ENCODE results near the gene SLC6A9.

The SLC6A9 gene

DNA sequence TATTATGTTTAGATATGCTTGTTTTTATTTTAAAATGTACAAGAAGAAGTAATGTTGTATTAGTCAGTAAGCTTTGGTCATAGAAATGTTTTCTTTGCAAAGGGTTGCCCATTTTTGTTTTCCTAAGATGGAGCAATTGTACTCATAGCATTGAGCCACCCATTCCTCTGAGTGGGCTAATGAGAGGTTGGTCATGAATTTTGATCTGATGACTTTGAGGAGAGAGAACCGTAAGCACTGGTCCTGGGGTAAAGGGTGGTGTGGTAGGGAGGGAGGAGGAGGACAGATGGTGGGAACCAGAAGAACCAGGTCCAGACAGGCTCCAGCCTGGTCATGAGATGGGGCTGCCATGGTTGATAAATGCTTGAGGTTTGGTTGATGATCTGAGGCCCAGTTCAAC, 15.9 kb upstream of the SLC6A9 start:
- DNase-seq, result no peak

DNA sequence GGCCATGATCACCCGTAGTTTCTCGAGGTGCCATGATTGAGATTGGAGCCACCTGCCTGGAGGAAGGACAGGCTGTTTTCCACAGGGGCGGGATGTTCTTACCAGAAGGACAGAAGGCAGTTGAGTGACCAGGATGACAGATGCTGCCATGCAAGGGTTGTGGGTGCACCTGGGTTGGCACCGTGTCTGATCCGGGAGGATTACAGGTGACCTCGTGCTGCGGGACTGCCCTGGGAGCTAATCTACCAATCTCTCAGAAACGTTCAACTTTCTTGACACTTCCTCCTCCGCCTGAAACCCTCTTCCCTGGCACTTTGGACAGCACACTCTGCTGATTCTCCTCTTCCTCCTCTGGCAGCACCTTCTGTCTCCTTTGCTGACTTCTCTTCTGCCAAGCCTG, 13.8 kb upstream of the SLC6A9 start:
- DNase-seq, result no peak

DNA sequence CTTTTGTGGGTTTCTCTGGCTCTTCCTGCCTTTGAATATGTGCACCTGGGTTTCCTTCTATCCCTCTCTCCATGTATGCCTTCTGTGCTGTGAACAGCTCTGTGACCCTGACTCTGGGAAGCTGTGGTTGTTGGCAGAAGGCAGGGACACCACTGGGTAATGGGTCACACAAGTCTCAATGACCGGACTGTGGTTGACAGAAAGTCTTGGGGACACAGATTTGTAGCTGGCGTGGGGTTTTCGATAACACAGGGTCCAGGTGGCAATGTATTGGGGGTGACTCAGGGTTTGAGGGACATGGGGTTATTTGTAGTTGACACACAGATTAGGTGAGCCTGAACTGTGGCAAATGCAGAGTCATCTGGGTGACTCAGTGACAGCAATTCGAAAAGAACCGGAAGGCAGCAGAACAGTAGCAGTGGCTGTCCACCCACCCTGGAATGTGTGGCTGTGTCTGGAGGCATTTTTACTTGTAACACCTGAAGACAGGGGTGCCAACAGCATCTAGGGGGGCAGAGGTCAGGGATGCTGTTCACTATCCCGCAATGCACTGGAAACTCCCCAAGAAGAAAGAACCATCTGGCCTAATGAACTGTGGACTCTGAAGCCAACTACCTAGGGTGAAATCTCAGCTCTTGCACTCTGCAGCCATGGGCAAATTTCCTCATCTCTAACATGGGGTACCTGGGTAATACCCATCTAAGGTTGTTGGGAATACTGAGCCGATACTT, 13.0 kb upstream of the SLC6A9 start:
- DNase-seq, result no peak

DNA sequence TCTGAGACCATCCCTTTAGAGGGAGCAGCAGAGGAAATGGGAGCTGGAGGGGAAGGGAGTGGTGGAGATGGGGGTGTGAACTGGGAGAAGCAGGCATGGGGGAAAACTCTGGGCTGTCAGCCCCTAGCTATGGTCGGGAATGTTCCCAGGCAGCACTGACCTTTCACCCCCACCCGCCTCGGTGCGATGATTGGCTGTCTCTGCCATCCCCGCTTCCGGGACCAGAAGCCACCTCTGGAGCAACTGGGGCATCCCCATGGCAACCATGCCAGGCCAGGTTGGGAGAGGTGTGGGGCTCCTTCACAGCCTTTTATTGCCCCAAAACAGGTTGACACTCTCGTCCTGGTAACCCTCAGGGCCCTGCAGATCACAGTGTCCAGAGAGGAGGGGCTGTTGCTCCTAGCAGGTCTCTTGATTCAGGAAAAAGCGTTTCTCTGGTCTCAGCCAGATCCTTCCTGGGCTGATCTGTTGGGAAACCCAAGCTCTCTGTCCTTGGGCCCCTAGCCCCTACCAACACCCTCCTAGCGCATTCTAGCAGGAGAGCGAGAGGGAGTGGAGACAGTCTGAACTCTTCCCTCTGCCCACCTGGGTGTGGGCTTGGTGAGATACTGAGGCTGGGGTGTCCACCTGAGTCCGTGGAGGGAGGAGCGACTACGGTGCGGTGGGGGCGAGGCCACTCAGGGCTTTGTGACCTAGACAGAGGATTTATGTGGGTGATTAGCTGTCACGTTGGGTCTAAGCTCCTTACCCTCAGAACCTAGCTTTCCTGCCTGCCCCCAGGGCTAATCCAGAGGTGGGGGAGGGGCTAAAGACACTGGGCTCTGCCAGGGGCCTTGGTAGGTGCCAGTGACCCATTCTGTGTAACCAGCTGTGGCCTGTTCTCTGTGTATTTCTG, 12.2 kb upstream of the SLC6A9 start:
- no peak for DNase-seq

DNA sequence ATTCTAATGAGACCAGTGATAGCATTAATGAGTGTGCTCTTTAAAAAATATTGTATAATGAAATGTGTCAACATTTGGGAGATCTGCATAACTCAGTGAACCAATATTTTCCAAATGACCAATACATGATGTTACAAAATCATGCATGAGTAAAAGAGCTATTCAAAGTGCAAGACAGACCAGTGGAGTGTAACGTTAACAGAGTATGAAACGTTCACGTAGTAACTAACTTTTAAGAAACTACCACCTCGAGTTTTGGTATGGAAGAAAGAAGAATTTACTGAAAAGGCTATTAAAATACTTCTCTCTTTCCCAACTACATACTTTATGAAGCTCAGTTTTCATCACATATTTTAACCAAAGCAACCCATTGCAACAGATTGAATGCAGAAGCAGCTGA, 9.6 kb upstream of the SLC6A9 start:
- no peak for DNase-seq

DNA sequence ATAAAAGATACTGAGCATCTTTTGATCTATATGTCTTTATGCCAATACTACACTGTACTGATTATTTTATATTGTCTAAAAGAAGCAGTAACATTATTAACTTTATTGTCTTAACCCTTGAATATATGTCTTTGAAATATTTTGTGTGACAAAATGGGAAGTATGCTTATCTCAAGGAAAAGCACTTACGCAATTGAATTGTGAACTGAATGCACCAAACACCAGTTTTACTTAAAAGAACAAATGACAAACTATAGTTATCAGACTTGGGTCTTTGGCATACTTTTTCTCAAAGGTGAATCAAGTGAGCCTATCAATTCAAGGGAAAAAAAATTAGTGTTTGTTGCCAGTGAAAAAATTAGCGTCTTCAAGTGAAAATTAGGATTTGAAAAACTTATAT, 9.2 kb upstream of the SLC6A9 start:
- DNase-seq, result no peak

DNA sequence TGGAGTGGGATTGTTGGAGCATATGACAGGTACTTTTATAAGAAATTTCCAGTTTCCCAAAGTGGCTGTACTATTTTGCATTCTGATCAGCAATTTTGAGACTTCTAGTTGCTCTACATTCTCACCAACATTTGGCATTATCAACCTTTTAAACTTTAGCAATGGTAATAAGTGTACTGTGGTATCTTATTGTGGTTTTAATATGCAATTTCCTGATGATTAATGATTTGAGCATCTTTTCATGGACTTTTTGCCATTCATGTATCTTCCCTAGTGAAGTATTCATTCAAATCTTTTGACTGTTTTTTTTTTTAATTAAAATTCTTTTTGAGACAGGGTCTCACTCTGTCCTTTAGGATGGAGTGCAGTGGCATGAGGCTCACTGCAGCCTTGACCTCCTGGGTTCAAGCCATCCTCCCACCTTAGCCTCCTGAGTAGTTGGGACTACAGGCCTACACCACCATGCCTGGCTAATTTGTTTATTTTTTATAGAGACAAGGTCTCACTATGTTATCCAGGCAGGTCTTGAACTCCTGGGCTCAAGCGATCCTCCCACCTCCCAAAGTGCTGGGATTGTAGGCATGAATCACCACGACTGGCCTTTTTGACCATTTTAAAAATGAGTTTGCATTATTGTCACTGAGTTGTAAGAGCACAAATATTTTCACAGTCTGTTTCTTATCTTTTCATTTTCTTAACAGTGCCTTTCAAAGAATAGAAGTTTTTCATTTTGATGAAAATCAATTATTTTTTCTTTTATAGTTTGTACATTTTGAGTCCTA, 7.8 kb upstream of the SLC6A9 start:
- no peak for DNase-seq

DNA sequence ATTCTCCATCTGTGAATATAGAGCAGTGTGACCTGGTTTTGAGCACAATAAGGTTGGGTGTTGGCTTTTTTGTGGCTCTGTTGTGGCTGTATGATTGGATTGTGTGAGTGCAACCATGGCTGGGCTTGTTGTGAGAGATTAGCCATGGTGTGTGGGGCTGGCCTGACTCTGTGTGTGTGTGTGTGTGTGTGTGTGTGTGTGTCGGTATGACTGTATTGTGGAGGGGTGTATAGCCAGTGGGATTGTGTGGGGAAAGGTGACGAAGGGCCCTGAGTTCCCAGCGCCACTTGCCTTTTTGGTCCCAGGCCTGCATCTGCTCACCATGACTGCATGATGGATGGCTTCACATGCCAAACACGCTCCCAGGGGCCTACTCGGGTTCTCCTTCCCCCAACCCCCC, 5.9 kb upstream of the SLC6A9 start:
- DNase-seq, result no peak

DNA sequence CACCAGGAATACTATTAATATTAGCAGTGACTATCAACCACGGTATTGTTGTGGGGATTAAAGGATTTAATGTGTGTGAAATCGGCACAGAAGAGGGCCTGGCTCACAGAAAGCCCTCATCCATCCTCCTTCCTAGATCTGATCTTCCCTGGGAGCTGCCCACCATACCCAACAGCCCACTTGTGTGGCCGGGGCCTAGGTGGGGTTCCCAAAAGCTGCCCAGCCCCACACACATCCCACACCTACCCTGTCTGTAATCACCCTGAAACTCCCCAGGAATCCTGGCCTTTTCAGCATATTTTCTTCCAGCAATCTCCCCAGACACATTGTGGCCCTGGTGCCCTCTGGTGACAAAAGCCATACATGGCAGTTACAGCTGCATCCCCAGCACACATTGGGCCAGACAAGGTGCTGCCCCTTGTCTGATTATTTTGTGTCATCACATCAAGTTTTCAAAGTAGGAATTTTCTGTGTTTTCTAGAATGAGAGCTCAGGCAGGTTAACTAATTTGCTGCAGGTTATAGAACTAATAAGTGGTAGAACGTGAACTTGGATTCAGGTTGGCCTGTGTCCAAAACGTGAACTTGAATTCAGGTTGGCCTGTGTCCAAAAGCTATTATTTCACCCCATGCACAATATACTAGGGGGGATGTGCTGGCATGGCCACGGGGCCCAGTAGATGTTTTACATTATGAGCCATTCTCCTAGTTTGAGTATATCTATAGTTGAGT, 5.3 kb upstream of the SLC6A9 start:
- DNase-seq, result peak in 1 of 2 experiments; percentile 47

DNA sequence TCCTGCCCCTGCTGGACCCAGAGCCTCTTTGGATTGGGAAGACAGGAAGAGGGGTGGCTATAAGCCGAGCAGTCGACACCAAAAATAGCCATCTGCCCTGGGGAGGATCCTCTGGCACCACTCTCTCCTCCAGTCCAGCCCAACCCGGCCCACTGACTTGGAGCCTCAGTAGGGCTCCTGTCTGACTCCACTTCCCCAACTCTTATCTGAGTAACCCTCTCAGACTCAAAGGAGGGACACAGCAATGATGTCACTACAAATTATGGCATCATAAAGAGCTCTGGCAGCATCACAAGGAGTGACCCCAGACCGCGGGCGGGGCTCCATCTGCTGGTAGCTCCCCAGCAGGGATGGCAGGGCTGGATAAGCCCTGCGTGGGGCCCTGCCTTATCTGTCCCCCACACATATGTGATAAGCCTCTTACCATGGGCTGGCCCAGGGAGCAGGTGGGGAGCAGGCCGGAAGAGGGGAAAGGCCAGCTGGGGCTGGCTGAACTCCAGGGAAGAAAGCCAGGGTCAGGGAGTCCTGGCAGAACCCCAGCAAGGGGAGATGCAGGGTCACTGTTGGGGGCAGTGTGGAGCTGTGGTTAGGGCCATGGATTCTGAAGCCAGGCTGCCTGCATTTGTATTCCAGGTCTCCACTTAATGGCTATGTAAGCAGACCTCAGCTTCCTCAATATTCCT, 4.6 kb upstream of the SLC6A9 start:
- DNase-seq, result no peak

DNA sequence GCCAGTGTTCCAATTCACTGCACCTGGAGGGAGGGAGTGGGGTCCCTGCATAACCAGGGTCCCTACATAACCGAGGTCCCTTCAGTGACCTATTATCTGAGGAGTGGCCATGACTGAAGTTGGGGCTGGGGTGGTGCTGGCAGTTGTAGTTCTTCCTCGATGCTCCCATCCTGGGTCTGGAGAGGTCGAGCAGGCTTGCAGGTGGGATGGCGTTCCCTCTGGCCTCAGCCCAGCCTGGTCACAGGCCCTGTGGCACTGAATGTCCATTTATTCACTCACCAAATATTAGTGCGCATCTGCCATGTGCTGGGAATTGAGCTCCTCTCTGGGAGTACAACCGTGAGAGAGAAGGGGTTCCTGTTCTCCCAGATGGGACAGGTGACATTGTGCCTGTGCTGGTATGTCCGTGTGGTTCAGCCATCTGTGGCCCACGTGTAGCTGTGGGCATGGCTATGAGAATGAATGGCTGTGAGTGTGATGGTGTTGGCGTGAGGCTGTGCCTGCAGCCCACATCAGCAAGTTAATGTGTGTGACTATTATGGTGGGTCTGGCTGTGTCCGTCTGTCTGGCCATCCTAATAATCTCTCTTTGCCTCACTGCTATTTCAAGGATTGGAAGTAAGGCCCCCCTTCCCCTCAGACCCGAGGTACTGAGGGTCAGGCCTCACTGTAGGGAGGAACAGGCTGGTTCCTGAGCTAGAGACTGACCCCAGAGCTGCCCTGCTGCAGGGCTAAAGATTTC, 3.9 kb upstream of the SLC6A9 start:
- no peak for DNase-seq

DNA sequence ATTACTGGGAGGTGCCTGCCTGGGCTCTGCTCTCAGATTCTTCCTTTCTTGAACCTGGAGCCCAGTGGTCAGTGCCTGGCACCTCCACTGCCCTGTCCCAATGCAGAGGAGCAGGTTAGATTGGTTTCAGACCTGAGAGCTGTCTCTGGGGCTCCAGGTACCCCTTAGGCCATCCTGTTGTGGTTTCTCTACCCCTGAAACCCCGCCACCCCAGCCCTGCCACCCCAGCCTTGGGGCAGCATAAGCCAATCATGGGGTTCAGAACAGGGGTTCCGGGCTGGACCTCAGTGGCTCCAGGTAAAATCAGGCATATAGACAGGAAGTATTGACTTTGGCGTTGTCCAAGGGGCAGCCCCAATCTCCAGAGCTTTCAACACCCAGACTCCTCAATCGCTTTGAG, 3.2 kb upstream of the SLC6A9 start:
- DNase-seq, result no peak

DNA sequence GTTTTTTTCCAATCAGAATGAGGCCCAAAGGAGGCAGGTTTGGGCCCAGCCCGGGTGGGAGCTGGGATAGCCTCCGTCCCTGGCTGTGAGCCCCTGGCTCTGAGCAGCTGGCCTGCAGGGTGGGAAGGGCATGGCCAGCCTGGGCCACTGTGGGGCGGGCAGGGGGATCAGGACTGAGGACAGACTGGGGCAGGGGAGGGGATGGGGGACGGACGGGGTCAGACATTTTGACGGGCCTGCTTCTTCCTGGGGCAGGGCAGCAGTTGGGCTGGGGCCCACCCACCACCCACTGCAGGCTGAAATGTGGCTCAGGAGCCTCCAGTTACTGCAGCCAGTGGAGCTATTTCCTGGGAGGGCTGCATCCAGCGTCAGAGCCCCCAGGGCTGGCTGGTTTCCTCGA, 2.5 kb upstream of the SLC6A9 start:
- no peak for DNase-seq

DNA sequence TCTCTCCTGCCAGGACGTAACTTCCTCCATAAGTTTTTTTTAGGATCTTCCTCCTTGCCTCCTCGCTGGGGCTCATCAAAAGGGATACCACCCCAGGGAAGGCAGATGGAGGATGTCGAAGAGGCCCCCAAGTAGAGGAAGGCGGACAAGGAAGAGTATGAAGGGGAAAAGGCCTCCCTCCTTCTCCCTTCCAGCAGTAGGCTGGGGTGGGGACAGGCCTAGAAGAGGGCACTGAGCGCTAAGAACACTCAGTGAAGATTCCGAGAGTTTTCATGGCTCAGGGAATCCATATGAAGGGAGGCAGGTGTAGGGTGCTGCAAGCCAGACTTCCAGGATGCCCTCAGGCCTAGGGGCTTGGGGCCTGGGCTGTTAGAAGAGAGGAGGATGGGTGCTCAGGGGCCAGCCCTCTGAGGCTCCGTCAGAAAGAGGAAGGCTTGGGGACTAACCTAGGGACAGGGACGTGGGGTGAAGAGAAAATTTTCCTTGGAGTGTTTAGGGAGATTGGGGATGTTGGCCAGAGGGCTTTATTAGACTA, 1.8 kb upstream of the SLC6A9 start:
- DNase-seq, result no peak

DNA sequence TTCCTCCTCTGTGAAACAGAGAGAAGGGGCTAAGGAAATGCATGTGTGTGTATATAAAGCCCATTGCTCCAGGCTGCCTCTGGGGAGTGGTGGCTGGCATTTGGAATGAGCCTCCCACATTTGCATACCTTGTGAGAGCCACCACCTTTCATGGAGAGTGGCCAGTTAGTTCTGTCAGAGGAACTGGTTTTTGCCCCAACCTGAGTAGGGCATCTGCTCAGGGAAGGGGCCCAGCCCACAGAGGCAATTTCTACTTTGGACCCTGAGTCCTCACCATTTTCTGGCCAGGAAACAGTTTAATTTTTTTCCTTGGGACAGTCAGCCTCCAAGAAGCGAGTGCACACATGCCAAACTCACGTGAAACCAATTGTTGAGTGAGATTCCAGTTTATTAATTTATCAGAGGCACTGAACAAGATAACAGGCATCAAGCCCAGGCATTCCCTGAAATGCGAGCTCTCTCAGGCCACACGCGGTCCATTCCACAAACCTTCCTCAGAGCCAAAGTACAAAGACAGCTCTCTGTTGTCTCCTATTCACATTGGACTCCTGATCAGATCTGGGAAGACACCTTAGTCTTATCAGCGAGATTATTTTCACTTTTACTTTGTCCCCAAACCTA, 1.0 kb upstream of the SLC6A9 start:
- DNase-seq, result no peak

DNA sequence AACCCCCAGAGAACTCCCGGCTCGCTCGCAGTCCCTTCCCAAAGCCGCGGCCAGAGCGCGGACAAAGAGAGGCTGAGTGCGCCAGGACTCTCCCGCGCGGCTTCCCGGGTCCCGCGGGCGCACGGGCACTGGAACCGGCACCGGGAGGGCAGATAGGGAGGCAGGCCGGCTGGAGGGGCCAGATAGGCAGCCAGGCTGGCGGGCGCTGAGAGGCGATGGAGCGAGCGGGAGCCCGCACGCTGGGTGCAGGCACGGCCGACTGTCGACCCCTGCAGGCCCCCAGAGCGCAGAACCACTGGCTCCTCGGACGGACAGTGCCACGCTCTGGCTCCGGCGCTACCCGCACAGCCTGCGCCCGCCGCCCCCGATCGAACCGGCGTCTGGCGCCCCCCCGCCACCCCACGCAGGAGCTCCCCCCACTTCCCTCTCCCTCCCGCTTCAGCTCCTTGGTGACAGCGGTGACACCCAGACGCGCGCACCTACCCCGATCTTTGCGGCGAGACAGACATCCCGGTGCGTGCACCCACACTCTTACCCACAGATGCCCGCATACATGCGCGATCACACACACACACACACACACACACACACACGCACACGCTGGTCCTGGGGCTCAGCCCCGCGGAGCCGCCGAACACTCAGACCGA, 534 bp downstream of the SLC6A9 start:
- DNase-seq, result no peak

DNA sequence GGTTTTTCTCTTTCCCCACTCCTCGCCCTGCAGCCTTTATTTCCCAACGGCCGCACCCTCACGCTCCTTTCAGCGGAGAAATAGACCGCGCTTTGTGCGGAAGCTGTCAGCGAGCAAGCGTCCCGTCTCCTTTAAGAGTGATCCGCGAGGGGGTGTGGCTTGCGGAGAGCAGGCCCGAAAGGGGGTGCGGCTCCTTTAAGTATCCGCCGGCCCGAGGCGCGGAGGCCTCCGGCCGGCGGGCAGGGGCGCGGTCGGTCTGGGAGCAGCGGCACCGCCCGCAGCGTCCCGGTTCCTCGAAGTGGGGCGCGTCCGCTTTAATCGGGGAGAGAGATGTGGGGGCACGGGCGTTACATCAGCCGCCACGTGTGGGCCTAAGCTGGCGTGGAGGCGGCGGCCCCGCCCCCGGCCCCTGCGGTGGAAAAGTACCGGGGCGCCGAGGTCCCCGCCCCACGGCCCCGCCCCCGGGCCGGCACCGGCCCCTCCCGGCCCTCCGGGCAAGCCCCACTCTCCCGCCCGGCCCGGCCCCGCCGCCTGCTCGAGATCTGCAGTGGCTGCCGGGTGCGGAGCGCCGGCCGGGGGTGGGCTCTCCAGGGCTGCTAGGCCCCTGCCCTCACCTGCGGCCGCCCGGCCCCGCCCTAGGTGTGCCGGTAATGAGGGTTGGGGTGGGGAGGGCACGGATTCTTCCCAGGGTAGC, 1.2 kb downstream of the SLC6A9 start:
- peak in 1 of 2 experiments; percentile 44 for DNase-seq

DNA sequence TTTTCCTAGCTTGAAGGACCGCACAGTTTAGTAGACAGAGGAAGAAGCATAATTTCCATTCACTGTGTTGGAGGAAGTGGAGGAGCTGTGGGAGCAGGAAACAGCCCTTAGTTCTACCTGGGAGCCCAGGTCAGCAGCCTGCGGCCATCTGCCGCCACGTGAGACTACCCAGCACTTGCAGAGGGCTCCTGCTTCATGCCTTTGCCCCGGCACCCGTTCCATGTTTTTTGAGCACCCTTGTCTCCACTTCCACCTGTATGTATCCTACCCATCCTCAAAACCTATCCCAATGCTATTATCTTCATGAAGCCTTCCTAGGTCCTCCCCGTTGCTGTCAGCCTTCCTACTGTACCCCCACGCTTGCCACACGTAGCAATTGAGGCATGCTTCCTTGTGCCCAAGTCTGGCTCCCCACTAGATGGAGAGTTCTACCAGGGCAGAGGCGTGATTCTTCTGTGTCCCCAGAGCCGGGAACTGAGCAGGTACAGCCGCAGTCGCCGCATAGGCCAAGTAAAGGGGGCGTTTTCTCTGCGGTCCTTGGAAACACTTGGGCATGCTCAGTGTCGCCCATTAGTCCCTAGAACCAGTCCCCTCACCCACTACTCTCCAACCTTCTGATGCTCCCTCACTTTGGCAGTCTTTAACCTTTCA, 1.9 kb downstream of the SLC6A9 start:
- DNase-seq, result no peak

DNA sequence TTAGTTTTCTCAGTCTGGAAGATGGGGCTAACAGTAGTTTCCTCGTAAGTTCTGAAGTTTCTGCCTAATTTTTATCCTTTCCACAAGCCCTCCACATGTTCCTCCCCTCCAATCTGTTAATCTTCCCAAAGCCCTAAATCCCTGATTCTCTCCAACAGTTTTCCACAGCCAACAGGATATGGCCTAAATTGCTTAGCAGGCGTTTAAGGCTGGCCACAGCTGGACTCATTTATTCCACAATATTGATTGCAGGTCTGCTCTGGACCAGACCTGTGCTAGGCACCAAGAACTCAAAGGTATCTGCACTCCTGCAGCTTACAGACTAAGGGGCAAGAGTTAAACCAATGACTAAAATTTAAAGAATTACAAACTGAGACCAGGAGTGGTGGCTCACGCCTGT, 3.9 kb downstream of the SLC6A9 start:
- no peak for DNase-seq

Data from cerebellar nuclear complex (tissue), 1 donor.